Activated T-cell treated with anti-CD3 and anti-CD28 coated beads, Interleukin-2, amount 50 U/mL, for 24 hours (primary cell): ENCODE results near the gene HOXA1.

Experiments used
- DNase-seq: peaks from one replicate; pipeline ENCODE4 v3.0.0-alpha.2; 2020
- H3K27ac Mint-ChIP-seq: 2 replicates; pipeline ENCODE4 v1.8.0; 2020; ENCODE audit warnings: mild to moderate bottlenecking, mixed read lengths
- H3K27me3 Mint-ChIP-seq: 2 replicates; pipeline ENCODE4 v1.8.0; 2020; ENCODE audit warnings: mixed read lengths
- H3K36me3 Mint-ChIP-seq: 2 replicates; pipeline ENCODE4 v1.8.0; 2020; ENCODE audit warnings: low read depth, mixed read lengths
- H3K4me1 Mint-ChIP-seq: 2 replicates; pipeline ENCODE4 v1.8.0; 2020; ENCODE audit warnings: low read depth, mixed read lengths
- H3K4me3 Mint-ChIP-seq: 2 replicates; pipeline ENCODE4 v1.8.0; 2020; ENCODE audit warnings: mild to moderate bottlenecking, moderate library complexity, mixed read lengths
- H3K9me3 Mint-ChIP-seq: 2 replicates; pipeline ENCODE4 v1.8.0; 2020; ENCODE audit warnings: mixed read lengths

The HOXA1 gene

DNA sequence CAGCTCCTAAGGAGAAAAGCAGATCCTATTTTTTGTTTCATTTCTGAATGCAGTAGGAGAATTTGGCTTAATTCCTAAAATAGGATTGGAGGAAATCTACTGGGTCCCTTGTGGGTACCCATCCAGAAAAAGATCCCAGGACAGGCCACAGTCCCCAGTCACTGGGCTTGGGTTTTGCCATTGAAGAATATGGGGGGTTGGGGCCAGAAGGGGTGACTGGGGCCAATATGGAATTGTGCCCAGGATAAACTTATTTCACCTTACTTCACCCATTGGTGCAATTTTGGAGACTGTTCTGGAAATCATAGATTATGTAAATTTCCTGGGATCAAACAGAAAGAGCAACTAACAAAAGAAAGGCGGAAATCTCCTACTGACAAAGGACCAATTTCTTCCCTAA lies 42.7 kb upstream of the HOXA1 start:
- DNase-seq = no peak
- H3K27ac Mint-ChIP-seq = no peak overlapping the region
- peaks cover 72% of the 10 kb centered on the region for H3K27me3 Mint-ChIP-seq
- H3K9me3 Mint-ChIP-seq = peaks cover 2% of the 10 kb centered on the region
- H3K36me3 Mint-ChIP-seq = no peaks in the 10 kb centered on the region
- H3K4me1 Mint-ChIP-seq = peaks cover 24% of the 10 kb centered on the region
- H3K4me3 Mint-ChIP-seq = no peak overlapping the region

DNA sequence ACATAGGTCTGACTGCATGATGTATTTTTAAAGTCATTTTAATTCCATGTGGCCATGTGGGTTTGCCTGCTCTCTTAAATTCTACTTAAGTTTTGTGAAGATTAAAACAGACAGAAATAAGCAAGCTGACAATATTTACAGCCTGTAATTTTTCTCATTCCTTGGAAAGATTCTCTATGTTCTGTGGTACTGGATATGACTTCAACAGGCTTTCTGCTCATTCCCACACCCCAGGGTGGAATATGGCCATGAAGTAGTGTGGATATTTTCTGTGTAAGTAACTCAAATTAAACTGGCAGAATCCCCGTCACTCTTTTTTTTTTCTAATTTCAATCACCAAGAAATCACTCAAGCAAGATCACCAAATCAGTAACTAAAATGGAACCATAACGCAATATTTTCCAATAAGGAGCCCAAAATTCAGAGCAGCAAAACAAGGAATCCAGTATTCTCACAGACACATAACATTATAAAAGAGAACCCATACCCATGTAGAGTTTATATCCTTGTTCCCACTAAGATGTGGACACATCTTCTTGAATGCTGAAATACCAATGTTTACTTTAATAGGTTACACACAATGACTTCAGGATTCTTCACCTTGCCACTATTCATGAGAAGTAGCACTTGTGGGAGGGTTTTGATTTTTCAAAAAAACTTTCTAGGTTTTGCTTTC lies 42.0 kb upstream of the HOXA1 start:
- H3K36me3 Mint-ChIP-seq = no peaks in the 10 kb centered on the region
- peaks cover 24% of the 10 kb centered on the region for H3K4me1 Mint-ChIP-seq
- H3K27ac Mint-ChIP-seq = no peak overlapping the region
- H3K4me3 Mint-ChIP-seq = no peak overlapping the region
- peaks cover 2% of the 10 kb centered on the region for H3K9me3 Mint-ChIP-seq
- peaks cover 75% of the 10 kb centered on the region for H3K27me3 Mint-ChIP-seq
- DNase-seq = no peak

DNA sequence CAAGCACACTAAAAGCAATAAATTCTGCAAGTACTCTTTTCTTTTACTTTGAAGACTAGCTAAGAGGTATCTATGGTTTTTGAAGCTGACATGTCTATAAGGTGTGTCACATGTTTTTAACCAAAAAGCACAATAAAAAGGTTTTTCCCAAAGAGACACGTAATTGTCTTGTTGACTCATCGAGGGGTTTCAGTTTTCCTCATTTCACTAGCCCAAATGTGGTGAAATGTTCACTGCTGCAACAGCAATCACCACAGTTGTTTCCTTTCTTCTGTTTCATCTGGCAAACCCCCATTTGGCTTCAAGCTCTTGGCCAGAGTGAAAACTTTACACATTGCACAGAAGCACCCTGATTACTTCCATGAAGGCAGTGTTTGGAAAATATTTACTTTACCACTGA lies 38.6 kb upstream of the HOXA1 start:
- peaks cover 79% of the 10 kb centered on the region for H3K27me3 Mint-ChIP-seq
- H3K27ac Mint-ChIP-seq = no peak overlapping the region
- DNase-seq = no peak
- no peak overlapping the region for H3K4me3 Mint-ChIP-seq
- peaks cover 2% of the 10 kb centered on the region for H3K9me3 Mint-ChIP-seq
- H3K4me1 Mint-ChIP-seq = peaks cover 27% of the 10 kb centered on the region
- H3K36me3 Mint-ChIP-seq = no peaks in the 10 kb centered on the region

DNA sequence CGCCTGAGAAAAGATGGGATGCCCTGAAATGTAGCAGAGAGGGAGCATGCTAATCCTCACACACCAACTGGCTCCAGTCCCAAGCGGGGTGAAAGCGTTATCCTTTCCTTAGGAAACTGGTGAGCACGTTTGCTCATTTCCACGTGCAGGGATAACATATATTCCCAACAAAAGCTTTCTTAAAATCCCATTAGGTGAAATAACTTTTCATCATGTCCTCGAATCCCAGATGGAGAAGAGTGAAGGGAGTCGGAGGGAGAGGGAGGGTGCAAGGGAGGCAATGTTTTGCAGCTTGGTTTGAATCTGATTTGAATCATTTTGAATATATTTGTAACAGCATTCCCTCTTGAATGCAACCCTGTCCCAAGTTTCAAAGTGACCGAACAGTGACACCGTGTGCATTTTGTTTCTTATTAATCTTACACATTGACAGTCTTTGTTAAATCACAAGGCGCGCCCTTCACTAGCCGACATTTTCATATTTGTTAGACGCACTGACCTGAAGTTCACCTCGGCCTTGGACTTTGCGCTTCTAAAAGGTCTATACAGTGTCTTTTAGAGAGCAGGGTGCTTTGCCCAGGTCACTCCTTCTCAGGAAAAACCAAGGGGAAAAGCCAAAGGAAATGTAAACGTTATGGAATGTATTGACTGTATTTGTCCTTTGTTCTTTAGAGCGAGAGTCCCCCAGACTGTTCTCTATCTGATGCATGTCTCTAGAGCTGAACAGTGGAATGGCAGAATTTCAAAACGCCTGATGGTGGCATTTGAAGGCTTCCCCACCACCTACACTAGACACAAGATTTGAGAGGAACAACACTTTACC lies 37.8 kb upstream of the HOXA1 start:
- H3K4me3 Mint-ChIP-seq = no peak overlapping the region
- peaks cover 27% of the 10 kb centered on the region for H3K4me1 Mint-ChIP-seq
- DNase-seq = no peak
- H3K27me3 Mint-ChIP-seq = peaks cover 83% of the 10 kb centered on the region
- no peak overlapping the region for H3K27ac Mint-ChIP-seq
- H3K9me3 Mint-ChIP-seq = peaks cover 2% of the 10 kb centered on the region
- no peaks in the 10 kb centered on the region for H3K36me3 Mint-ChIP-seq

DNA sequence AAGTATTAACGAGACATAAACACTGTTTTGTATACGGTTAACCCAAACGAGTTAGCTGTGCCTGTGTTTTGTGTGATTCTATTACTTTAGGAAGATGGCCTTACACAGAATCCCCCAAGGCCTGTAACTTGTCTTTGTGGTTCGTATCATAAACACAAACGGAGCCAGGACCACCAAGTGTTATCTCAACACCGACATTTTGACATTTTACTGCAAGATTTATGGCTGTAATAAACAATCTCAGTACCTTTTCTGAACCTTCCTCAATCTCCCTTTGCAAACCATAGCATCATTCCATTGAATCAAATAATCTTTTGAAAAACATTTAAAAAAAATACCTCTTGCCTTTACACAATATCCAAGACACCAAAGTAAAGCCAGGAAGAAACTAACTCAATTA lies 37.2 kb upstream of the HOXA1 start:
- peaks cover 83% of the 10 kb centered on the region for H3K27me3 Mint-ChIP-seq
- no peak overlapping the region for H3K27ac Mint-ChIP-seq
- no peaks in the 10 kb centered on the region for H3K36me3 Mint-ChIP-seq

DNA sequence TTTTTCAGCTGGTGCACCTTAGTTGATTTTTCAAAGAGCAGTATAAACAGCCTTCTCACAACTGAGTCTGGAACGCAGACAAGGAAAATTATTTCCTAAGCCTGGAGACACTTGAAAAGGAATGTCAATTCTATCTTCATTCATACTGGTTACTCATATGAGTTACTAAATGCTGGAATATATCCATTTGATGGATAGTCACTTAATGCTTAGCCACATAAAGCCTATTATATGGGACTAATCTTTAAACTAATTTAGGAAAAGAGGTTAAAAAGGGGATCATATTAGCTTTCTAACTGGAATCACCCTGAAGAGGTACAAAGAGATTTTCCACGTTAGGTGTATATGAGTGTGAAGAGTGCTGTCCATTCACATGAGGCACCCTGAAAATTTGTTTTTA lies 36.4 kb upstream of the HOXA1 start:
- no peak for DNase-seq
- Mint-ChIP-seq H3K36me3 (no peaks in the 10 kb centered on the region), H3K27me3 (peaks cover 83% of the 10 kb centered on the region), H3K4me3 (no peak overlapping the region), H3K4me1 (peaks cover 27% of the 10 kb centered on the region), H3K27ac (no peak overlapping the region), H3K9me3 (peaks cover 2% of the 10 kb centered on the region)

More for the DNA sequence above, 37.2 kb upstream of the HOXA1 start:
- H3K4me1 Mint-ChIP-seq = peaks cover 27% of the 10 kb centered on the region
- DNase-seq = no peak
- peaks cover 2% of the 10 kb centered on the region for H3K9me3 Mint-ChIP-seq
- no peak overlapping the region for H3K4me3 Mint-ChIP-seq

DNA sequence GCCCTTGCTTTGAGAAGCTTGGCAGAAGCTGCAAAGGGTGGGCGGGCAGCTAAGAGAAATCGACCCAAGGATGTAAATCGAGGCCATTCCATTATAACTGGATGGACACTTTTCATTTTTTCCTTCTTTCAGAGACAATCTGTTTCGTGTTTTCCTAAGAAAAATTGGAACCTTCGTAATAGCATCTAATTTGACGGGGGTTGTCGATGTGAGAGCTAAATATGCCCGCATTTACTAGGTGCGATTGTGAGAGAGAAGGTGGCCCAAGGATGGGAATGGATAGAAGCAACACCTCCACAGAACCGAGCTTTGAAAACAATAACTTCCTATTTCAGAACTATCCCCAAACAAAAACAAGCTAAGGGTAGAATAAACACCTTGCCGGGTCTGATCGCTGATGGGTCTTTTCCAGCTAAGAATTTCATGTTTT lies 35.6 kb upstream of the HOXA1 start:
- Mint-ChIP-seq H3K27ac (no peak overlapping the region), H3K4me1 (peaks cover 27% of the 10 kb centered on the region), H3K27me3 (peaks cover 83% of the 10 kb centered on the region), H3K36me3 (no peaks in the 10 kb centered on the region), H3K4me3 (peak overlapping the region; percentile 62), H3K9me3 (peaks cover 2% of the 10 kb centered on the region)
- DNase-seq = no peak

DNA sequence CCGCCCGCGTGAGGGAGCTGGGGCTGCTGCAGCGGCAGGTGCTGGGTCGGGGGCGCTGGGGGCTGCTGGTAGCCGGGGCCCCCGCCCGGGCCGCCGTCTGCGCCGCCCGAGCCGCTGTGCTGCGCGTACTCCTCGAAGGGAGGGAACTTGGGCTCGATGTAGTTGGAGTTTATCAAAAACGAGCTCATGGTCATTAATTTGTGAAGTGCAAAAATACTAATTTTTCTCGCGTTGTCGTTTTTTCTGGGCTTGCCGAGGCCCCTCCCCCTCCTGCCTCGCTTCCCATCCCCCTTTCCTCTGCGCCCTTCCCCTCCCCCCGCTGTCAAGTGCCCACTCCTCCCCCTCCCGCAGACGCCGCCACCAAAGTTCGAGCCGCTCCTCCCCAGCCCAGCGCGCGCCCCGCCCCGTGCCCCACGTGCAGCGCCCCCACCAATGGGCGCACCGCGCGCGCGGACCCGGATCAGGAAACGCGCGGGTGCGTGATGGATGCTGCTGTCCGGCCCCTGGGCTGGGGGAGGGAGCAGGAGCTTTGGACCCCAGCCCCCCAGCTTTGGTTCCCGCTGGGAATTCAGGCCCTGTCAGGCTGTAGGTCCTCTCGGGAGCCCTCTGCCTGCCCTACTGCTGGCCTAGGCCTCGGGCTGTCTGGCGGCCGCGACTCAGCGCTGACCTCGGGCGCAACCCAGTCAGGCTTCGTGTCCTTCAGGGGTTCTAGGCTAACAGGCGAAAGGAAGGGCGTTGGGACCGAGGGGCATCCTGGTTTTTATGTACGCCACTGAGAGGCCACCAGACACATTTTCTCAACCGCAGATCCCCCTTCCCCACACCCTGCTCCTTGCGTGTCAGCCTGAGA lies 35.0 kb upstream of the HOXA1 start, which contains the start of gene HOXA4:
Gene HOXA4 (minus strand): TSS at position 218 of the 850 bp plus-strand sequence. CDS start 24 bp downstream, at position 194.
- Mint-ChIP-seq H3K36me3 (no peaks in the 10 kb centered on the region), H3K27me3 (peaks cover 81% of the 10 kb centered on the region), H3K4me1 (peaks cover 23% of the 10 kb centered on the region), H3K9me3 (peaks cover 2% of the 10 kb centered on the region), H3K27ac (no peak within 1 kb of the TSS), H3K4me3 (peak within 1 kb of the TSS; percentile 62)
- DNase-seq = peak; percentile 84

DNA sequence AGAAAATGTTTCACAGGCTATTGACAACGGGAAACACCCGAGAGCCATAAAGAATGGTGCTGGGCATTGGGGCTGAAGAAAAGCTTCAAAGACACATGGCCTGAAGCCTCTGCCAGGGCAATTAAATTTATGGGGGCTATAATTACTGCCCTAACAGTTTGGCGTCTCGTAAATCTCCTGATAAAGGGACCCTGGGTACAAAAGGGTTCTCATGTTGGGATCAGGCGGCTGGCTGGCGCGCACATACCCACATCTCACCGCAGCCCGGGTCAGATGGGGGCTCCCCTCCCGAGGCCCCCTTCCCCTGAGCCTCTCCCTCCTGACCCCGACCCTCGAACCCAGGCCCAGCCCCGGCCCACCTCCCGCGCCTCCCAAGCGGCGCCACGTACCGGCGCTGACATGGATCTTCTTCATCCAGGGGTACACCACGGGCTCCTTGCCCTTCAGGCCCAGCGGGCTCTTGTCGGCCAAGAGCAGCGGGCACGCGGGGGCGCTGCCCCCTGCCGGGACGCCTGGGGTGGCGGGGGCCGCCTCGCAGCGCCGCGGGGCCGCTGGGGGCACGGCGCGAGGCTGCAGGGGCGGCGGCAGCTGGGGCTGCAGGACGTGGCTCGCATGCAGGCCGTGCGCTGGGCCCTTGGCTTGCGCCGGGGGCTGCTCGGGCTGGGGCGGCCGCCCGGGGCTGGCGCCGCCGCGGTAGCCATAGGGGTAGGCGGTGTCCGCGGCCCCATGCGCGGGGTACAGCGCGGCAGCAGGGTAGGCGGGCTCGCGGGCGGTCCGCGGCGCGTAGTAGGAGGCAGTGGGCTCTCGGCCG lies 34.1 kb upstream of the HOXA1 start:
- peaks cover 2% of the 10 kb centered on the region for H3K9me3 Mint-ChIP-seq
- peak; percentile 40 for DNase-seq
- H3K4me3 Mint-ChIP-seq = no peak overlapping the region
- no peak overlapping the region for H3K27ac Mint-ChIP-seq
- H3K4me1 Mint-ChIP-seq = peaks cover 16% of the 10 kb centered on the region
- no peaks in the 10 kb centered on the region for H3K36me3 Mint-ChIP-seq
- peaks cover 82% of the 10 kb centered on the region for H3K27me3 Mint-ChIP-seq

DNA sequence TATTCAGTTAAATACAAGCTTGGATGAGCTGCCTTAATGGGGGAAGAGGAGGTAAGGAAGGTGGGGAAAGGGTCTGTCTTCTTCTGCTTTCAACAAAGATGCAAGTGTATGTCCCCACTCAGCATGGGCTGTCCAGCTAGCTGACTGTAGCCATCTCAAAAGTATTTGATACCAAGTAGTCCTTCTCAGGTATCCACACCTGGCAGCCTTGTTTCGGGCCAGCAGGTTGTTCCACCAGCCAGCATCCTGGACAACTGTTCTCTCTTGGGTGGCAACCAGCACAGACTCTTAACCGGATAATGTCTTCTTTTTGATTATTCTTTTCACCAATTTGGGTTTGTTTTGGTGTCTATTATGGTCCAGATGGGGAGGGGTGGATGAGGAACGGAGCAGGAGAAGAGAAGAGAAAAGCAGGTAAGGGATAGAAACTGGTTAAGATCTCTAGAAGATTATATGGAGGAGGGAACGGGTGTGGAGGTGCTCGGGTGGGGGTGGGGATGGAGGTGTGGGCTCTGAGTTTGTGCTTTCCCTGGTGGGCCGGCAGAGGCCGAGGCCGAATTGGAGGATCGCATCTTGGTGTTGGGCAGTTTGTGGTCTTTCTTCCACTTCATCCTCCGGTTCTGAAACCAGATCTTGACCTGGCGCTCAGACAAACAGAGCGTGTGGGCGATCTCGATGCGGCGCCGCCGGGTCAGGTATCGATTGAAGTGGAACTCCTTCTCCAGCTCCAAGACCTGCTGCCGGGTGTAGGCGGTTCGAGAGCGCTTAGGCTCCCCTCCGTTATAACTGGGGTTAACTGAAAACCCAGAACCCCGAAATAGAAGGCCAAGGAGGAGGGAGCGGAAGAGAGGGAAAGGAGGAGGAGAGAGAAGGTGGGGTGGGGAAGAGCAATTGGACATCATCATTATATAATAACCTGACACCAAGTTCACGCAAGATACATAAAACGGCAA lies 33.3 kb upstream of the HOXA1 start:
- peaks cover 8% of the 10 kb centered on the region for H3K4me1 Mint-ChIP-seq
- H3K4me3 Mint-ChIP-seq = no peak overlapping the region
- DNase-seq = no peak
- no peaks in the 10 kb centered on the region for H3K9me3 Mint-ChIP-seq
- no peak overlapping the region for H3K27ac Mint-ChIP-seq
- no peaks in the 10 kb centered on the region for H3K36me3 Mint-ChIP-seq
- H3K27me3 Mint-ChIP-seq = peaks cover 83% of the 10 kb centered on the region

DNA sequence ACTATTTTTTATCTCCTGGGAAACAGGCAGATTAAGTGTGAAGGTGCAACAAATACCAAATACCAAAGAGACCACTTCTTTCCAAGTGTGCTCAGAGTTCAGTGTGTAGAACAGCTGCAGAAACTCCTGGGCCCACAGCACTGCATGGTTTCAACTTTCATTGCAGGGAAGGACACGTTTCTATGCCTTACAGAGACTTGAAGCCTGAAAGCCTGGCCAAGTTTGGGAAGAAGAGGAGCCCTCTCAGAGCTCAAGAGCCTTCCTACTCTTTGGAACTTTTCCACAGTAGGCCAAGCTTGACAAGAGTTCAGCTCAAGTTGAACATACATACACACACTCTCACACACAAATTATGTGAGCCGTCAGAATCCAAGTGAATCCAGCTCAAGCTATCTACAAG lies 32.2 kb upstream of the HOXA1 start:
- Mint-ChIP-seq H3K36me3 (no peaks in the 10 kb centered on the region), H3K9me3 (no peaks in the 10 kb centered on the region), H3K4me3 (no peak overlapping the region), H3K27ac (no peak overlapping the region), H3K27me3 (peaks cover 78% of the 10 kb centered on the region), H3K4me1 (peaks cover 3% of the 10 kb centered on the region)
- no peak for DNase-seq

DNA sequence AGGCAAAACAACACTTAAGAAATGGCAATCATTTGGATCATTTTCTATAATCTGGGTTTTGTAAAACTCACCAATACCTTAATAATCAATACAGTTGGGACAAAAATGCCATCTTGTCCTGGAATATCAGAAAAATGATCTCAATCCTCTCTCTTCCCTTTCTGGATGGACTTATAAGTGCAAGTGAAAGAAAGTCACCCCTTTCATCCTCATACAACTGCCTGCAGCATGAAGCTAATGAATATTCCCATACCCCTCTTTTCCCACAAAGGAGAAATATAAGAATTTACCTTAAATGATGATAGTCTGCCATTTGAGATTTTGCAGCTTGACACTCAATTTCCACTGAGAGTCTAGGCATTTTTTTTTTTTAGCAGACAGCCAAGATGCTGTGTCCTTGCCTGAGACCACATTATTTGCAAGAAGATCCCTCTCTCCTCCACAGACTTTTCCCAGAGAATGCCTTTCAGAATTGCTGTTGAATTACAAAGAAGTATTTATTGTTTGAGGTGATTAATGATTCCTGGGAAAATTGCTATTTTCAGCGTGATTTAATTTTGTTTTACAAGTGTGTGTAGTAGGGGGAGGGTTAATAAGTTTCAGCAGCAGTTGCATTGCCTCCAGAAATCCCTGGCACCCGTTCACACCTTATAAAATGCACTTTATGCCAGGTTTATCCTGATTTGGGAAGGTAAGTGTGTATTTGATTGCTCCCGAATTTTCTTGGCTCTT lies 31.0 kb upstream of the HOXA1 start:
- no peak overlapping the region for H3K27ac Mint-ChIP-seq
- H3K36me3 Mint-ChIP-seq = no peaks in the 10 kb centered on the region
- no peak for DNase-seq
- H3K4me3 Mint-ChIP-seq = no peak overlapping the region
- no peaks in the 10 kb centered on the region for H3K9me3 Mint-ChIP-seq
- H3K4me1 Mint-ChIP-seq = peaks cover 3% of the 10 kb centered on the region
- H3K27me3 Mint-ChIP-seq = peaks cover 67% of the 10 kb centered on the region
